Mesenchymal stem cell (in vitro differentiated cells and primary cell): ENCODE results near the gene NFKB2. TPM values are rescaled to one million over a fixed set of nuclear protein-coding genes. Genes with fewer than 3 reads are reported as not detected.
A peak's percentile ranks its signal among the peaks of the same experiment; 100 is the strongest.

ENCODE experiments used
- DNase-seq: peaks from one replicate; pipeline ENCODE4 v3.0.0-alpha.2; 2013
- H2AFZ ChIP-seq: one replicate; pipeline ENCODE4 v1.6.1; 2013; ENCODE audit warnings: low read depth, mild to moderate bottlenecking, control low read depth, inconsistent platforms, low read length, moderate library complexity
- H2AK5ac ChIP-seq: 2 replicates; pipeline ENCODE4 v1.6.1; 2013; ENCODE audit warnings: low read length, moderate library complexity, mild to moderate bottlenecking, inconsistent platforms; ENCODE audit not compliant: severe bottlenecking
- H2BK120ac ChIP-seq: one replicate; pipeline ENCODE4 v1.6.1; 2013; ENCODE audit warnings: low read depth, mild to moderate bottlenecking, inconsistent platforms, low read length, moderate library complexity
- H2BK12ac ChIP-seq, 2 experiments: one replicate each; pipeline ENCODE4 v1.6.1; 2013; ENCODE audit warnings: inconsistent platforms in 2 of 2, low read length in 2 of 2, mild to moderate bottlenecking in 2 of 2, moderate library complexity in 2 of 2, control low read depth in 1 of 2
- H2BK15ac ChIP-seq: one replicate; pipeline ENCODE4 v1.6.1; 2013; ENCODE audit warnings: mild to moderate bottlenecking, low read depth, inconsistent platforms; ENCODE audit not compliant: poor library complexity, severe bottlenecking
- H2BK5ac ChIP-seq: 2 replicates; pipeline ENCODE4 v1.6.1; 2013; ENCODE audit warnings: low read depth, mild to moderate bottlenecking, low read length, control low read depth, inconsistent platforms; ENCODE audit not compliant: poor library complexity, severe bottlenecking
- H3K14ac ChIP-seq, 2 experiments: one replicate each; pipeline ENCODE4 v1.6.1; 2013; ENCODE audit warnings: inconsistent platforms in 2 of 2, low read length in 2 of 2, control low read depth in 1 of 2, mild to moderate bottlenecking in 1 of 2, moderate library complexity in 1 of 2
- H3K18ac ChIP-seq, 2 experiments: one replicate each; pipeline ENCODE4 v1.6.1; 2013; ENCODE audit warnings: inconsistent platforms in 2 of 2, low read length in 2 of 2, control low read depth in 1 of 2, low read depth in 1 of 2, mild to moderate bottlenecking in 1 of 2
- H3K23ac ChIP-seq, 2 experiments: one replicate each; pipeline ENCODE4 v1.6.1; 2013; ENCODE audit warnings: inconsistent platforms in 2 of 2, low read length in 2 of 2, mild to moderate bottlenecking in 2 of 2, moderate library complexity in 2 of 2, control low read depth in 1 of 2
- H3K27ac ChIP-seq: 2 replicates; pipeline ENCODE4 v1.5.1; 2013; ENCODE audit warnings: mild to moderate bottlenecking, moderate library complexity, low read length, control low read depth, inconsistent platforms; ENCODE audit not compliant: poor library complexity, severe bottlenecking
- H3K27me3 ChIP-seq, 2 experiments: 2 replicates each; pipeline versions ENCODE4 v1.6.1 to v1.7.0; 2013; ENCODE audit warnings: low read length in 2 of 2, mild to moderate bottlenecking in 2 of 2, moderate library complexity in 2 of 2, control low read depth in 1 of 2, inconsistent platforms in 1 of 2; ENCODE audit not compliant: control insufficient read depth in 1 of 2, insufficient read depth in 1 of 2
- H3K36me3 ChIP-seq, 2 experiments: 2 replicates each; pipeline versions ENCODE4 v1.6.1 to v1.7.0; 2013; ENCODE audit warnings: low read length in 2 of 2, control low read depth in 1 of 2, inconsistent platforms in 1 of 2, low read depth in 1 of 2, mild to moderate bottlenecking in 1 of 2; ENCODE audit not compliant: insufficient read depth in 2 of 2, control insufficient read depth in 1 of 2
- H3K4ac ChIP-seq, 2 experiments: one replicate each; pipeline ENCODE4 v1.6.1; 2013; ENCODE audit warnings: inconsistent platforms in 2 of 2, low read length in 2 of 2, mild to moderate bottlenecking in 2 of 2, moderate library complexity in 2 of 2, control low read depth in 1 of 2, low read depth in 1 of 2
- H3K4me1 ChIP-seq: 2 replicates; pipeline ENCODE4 v1.6.1; 2013; ENCODE audit warnings: low read depth, low read length, control low read depth; ENCODE audit not compliant: control insufficient read depth, insufficient read depth
- H3K4me2 ChIP-seq: 2 replicates; pipeline ENCODE4 v1.6.1; 2013; ENCODE audit warnings: low read length, mild to moderate bottlenecking, inconsistent platforms; ENCODE audit not compliant: poor library complexity, severe bottlenecking
- H3K4me3 ChIP-seq, 2 experiments: 2 replicates each; pipeline versions ENCODE4 v1.5.1 to v1.7.0; 2013; ENCODE audit warnings: low read length in 2 of 2, mild to moderate bottlenecking in 2 of 2, control low read depth in 1 of 2, low read depth in 1 of 2; ENCODE audit not compliant: insufficient read depth in 1 of 2
- H3K79me1 ChIP-seq: replicated peaks from 2 replicates; pipeline ENCODE4 v1.6.1; 2013; ENCODE audit warnings: mild to moderate bottlenecking, control low read depth, low read length, inconsistent platforms; ENCODE audit not compliant: poor library complexity, severe bottlenecking
- H3K9ac ChIP-seq: 2 replicates; pipeline ENCODE4 v1.7.0; 2013; ENCODE audit warnings: mild to moderate bottlenecking, low read length, moderate library complexity
- H3K9me3 ChIP-seq: 2 replicates; pipeline ENCODE4 v1.7.0; 2013; ENCODE audit warnings: mild to moderate bottlenecking, low read length; ENCODE audit not compliant: control insufficient read depth
- H4K8ac ChIP-seq: one replicate; pipeline ENCODE4 v1.6.1; 2013; ENCODE audit warnings: inconsistent platforms, mild to moderate bottlenecking, low read length, moderate library complexity
- H4K91ac ChIP-seq: one replicate; pipeline ENCODE4 v1.6.1; 2013; ENCODE audit warnings: mild to moderate bottlenecking, low read length, inconsistent platforms
- WGBS: methylation state at CpG from one replicate; pipeline ENCODE4 v1.1.7; 2013; ENCODE audit warnings: mixed read lengths; 5-methylcytosine and 5-hydroxymethylcytosine counted together
- polyA plus RNA-seq, 2 experiments: library from polyadenylated mRNA; stranded (reverse); fragments of 200-250 nt; gene quantifications; one replicate each; pipeline ENCODE4 v1.2.3, GENCODE V29; 2013

The NFKB2 gene
- polyA plus RNA-seq (2013, experiment 1 of 2): 11.8 TPM
- polyA plus RNA-seq (2013, experiment 2 of 2): 11.2 TPM

GRCh38 chr10:102395400-102396316, at the start of gene NFKB2:
NFKB2 (plus strand) TSS chr10:102395705; CDS start chr10:102395960, 255 bp downstream.
- Histone ChIP-seq H2AFZ (peak within 1 kb of the TSS; percentile 68), H3K14ac (peak within 1 kb of the TSS in 1 of 2 experiments; percentile 96), H2AK5ac (peak within 1 kb of the TSS; percentile 25), H3K18ac (peak within 1 kb of the TSS; percentile 80 to 95), H3K4me1 (peaks cover 42% of the 10 kb centered on the region), H3K4me2 (peak within 1 kb of the TSS; percentile 99), H3K36me3 (peaks cover 16 to 35% of the 10 kb centered on the region in 2 experiments), H4K8ac (peak within 1 kb of the TSS; percentile 65), H3K4ac (peak within 1 kb of the TSS; percentile 28 to 94), H3K4me3 (peak within 1 kb of the TSS; percentile 76 to 92), H3K79me1 (peaks cover 23% of the 10 kb centered on the region), H2BK5ac (no peak within 1 kb of the TSS), H3K27ac (peak within 1 kb of the TSS; percentile 30), H3K9ac (peak within 1 kb of the TSS; percentile 90), H2BK12ac (peak within 1 kb of the TSS in 1 of 2 experiments; percentile 94), H3K27me3 (peaks cover 0 to 4% of the 10 kb centered on the region in 2 experiments), H2BK15ac (peak within 1 kb of the TSS; percentile 78), H2BK120ac (peak within 1 kb of the TSS; percentile 54), H3K23ac (peak within 1 kb of the TSS in 1 of 2 experiments; percentile 95), H4K91ac (peak within 1 kb of the TSS; percentile 79), H3K9me3 (no peaks in the 10 kb centered on the region)
- 2% methylated on average over 37 of the region's 42 CpGs for WGBS
- DNase-seq: peak; percentile 96

- no peak overlapping the region for H4K8ac ChIP-seq
- no peak overlapping the region for H2BK12ac ChIP-seq
- DNase-seq: peak; percentile 56
- no peak overlapping the region for H2BK120ac ChIP-seq
- H3K14ac ChIP-seq: no peak overlapping the region
- no peak overlapping the region for H2BK5ac ChIP-seq
- no peaks in the 10 kb centered on the region for H3K27me3 ChIP-seq
- H3K9me3 ChIP-seq: no peaks in the 10 kb centered on the region
- H2AFZ ChIP-seq: no peak overlapping the region
- no peak overlapping the region for H3K4ac ChIP-seq
- WGBS: 79% methylated on average over 2 of the region's 2 CpGs
- H3K4me1 ChIP-seq: peaks cover 6% of the 10 kb centered on the region
- H2AK5ac ChIP-seq: no peak overlapping the region
- peaks cover 22% of the 10 kb centered on the region for H3K79me1 ChIP-seq
- no peak overlapping the region for H3K4me3 ChIP-seq
- H3K4me2 ChIP-seq: no peak overlapping the region
- H3K9ac ChIP-seq: no peak overlapping the region
- H3K18ac ChIP-seq: no peak overlapping the region
- peaks cover 20 to 42% of the 10 kb centered on the region in 2 experiments for H3K36me3 ChIP-seq
- H3K23ac ChIP-seq: no peak overlapping the region
- H2BK15ac ChIP-seq: no peak overlapping the region
- no peak overlapping the region for H4K91ac ChIP-seq
- H3K27ac ChIP-seq: no peak overlapping the region
These were observed 48.2 kb upstream of the NFKB2 start for GRCh38 chr10:102347236-102347828.

- Histone ChIP-seq H3K9me3 (no peaks in the 10 kb centered on the region), H3K14ac (no peak overlapping the region), H3K4me1 (no peaks in the 10 kb centered on the region), H2BK15ac (no peak overlapping the region), H3K18ac (no peak overlapping the region), H2AFZ (no peak overlapping the region), H3K23ac (no peak overlapping the region), H3K4ac (no peak overlapping the region), H4K91ac (no peak overlapping the region), H3K9ac (no peak overlapping the region), H2BK12ac (no peak overlapping the region), H3K4me3 (no peak overlapping the region), H2BK120ac (no peak overlapping the region), H3K27me3 (no peaks in the 10 kb centered on the region), H2BK5ac (no peak overlapping the region), H3K79me1 (peaks cover 50% of the 10 kb centered on the region), H3K4me2 (no peak overlapping the region), H3K36me3 (peaks cover 46 to 74% of the 10 kb centered on the region in 2 experiments), H3K27ac (no peak overlapping the region), H4K8ac (no peak overlapping the region), H2AK5ac (no peak overlapping the region)
- DNase-seq: peak; percentile 68
- 81% methylated on average over 7 of the region's 7 CpGs for WGBS
These were observed 43.3 kb upstream of the NFKB2 start for GRCh38 chr10:102352066-102352715.
